MCF 10A (cell line): ENCODE measurements around the gene MARCHF5. TPM values are rescaled to one million over a fixed set of nuclear protein-coding genes. Genes with fewer than 3 reads are reported as not detected.

ENCODE experiments used
- BruUV-seq: library from RNA; stranded (reverse); fragments of 400-500 nt; replicated peaks from 2 replicates; lab custom pipeline; 2021; lab: Mats Ljungman, UMichigan
- CTCF ChIA-PET: fragments of 300-600 bp; sonication (Branson Sonifier 250); formaldehyde crosslinking; extraction: SDS; loops from one replicate; lab custom pipeline; 2021; ENCODE audit warnings: antibody characterized with exemption, inconsistent platforms; lab: Yijun Ruan, JAX
- POLR2A ChIA-PET: fragments of 300-600, 350-650 bp; sonication (Branson Sonifier 250); formaldehyde crosslinking; extraction: SDS; loops from one replicate; lab custom pipeline; 2020; ENCODE audit warnings: antibody characterized with exemption, inconsistent platforms; lab: Yijun Ruan, JAX
- DNase-seq: peaks from one replicate; pipeline ENCODE4 v3.0.0-alpha.2; 2018; ENCODE audit not compliant: unreplicated experiment
- H3K27ac Mint-ChIP-seq: one replicate; pipeline ENCODE4 v1.8.0; 2022; ENCODE audit warnings: mild to moderate bottlenecking, low read depth, mixed read lengths; ENCODE audit not compliant: unreplicated experiment
- H3K27me3 Mint-ChIP-seq: one replicate; pipeline ENCODE4 v1.8.0; 2022; ENCODE audit warnings: mixed read lengths; ENCODE audit not compliant: insufficient read depth, unreplicated experiment
- H3K36me3 Mint-ChIP-seq: one replicate; pipeline ENCODE4 v1.8.0; 2022; ENCODE audit warnings: mild to moderate bottlenecking, moderate library complexity, mixed read lengths; ENCODE audit not compliant: insufficient read depth, unreplicated experiment
- H3K4me1 Mint-ChIP-seq: one replicate; pipeline ENCODE4 v1.8.0; 2022; ENCODE audit warnings: mixed read lengths; ENCODE audit not compliant: insufficient read depth, unreplicated experiment
- H3K4me3 Mint-ChIP-seq: one replicate; pipeline ENCODE4 v1.8.0; 2022; ENCODE audit warnings: mild to moderate bottlenecking, moderate library complexity, mixed read lengths; ENCODE audit not compliant: unreplicated experiment
- H3K9me3 Mint-ChIP-seq: one replicate; pipeline ENCODE4 v1.8.0; 2022; ENCODE audit warnings: mixed read lengths; ENCODE audit not compliant: unreplicated experiment
- CTCF ChIP-seq: fragments of 200-600 bp; IDR thresholded peaks from one replicate; pipeline ENCODE4 v1.8.0; 2022; ENCODE audit warnings: antibody characterized with exemption, mild to moderate bottlenecking; ENCODE audit not compliant: unreplicated experiment
- intact Hi-C: fragments of 100-400 bp; cut with micrococcal nuclease; formaldehyde crosslinking; loops from 2 replicates; pipeline ENCODE4 v1.14.1; 2022
- total RNA-seq: library from RNA; stranded (reverse); gene quantifications from 2 replicates; pipeline ENCODE4 v1.2.3, GENCODE V29; 2022

Gene MARCHF5
- total RNA-seq, 1 experiment from 2014 or later: 52.1 TPM

GRCh38 chr10:92242910-92243671 lies 47.9 kb upstream of the MARCHF5 start:
- Mint-ChIP-seq H3K4me3 (peak overlapping the region; percentile 74), H3K27ac (peak overlapping the region; percentile 86), H3K36me3 (peaks cover 2% of the 10 kb centered on the region), H3K27me3 (no peaks in the 10 kb centered on the region), H3K9me3 (no peaks in the 10 kb centered on the region), H3K4me1 (peaks cover 24% of the 10 kb centered on the region)
- ChIA-PET CTCF (interaction anchor here (0.6 to 1.1 kb wide), 6 partner anchors 12 to 157 kb away, joined by 3 to 4 read pairs (median 3); partner anchors contain the start of genes CPEB3 and MARCHF5), POLR2A (interaction anchor here (0.7 to 11.1 kb wide), 11 partner anchors 11 to 338 kb away, joined by 3 to 371 read pairs (median 6); partner anchors contain the start of genes CPEB3 and MARCHF5)
- TF ChIP-seq CTCF: no peak
- intact Hi-C loops: no loop called here
- BruUV-seq: no TSS peak
- peak; percentile 57 for DNase-seq

GRCh38 chr10:92244796-92245195 lies 46.2 kb upstream of the MARCHF5 start:
- no TSS peak for BruUV-seq
- DNase-seq: no peak
- intact Hi-C loops: no loop called here

GRCh38 chr10:92248566-92248965 lies 42.4 kb upstream of the MARCHF5 start:
- no peak for TF ChIP-seq CTCF
- no peak overlapping the region for H3K4me3 Mint-ChIP-seq
- intact Hi-C loops: no loop called here
- peaks cover 2% of the 10 kb centered on the region for H3K4me1 Mint-ChIP-seq
- H3K9me3 Mint-ChIP-seq: no peaks in the 10 kb centered on the region
- no peaks in the 10 kb centered on the region for H3K36me3 Mint-ChIP-seq
- ChIA-PET CTCF (no interaction called here), POLR2A (interaction anchor here (2.2 kb wide), 1 partner anchor 42 kb away, joined by 12 read pairs; the partner anchor contains the start of genes CPEB3 and MARCHF5)
- no peak overlapping the region for H3K27ac Mint-ChIP-seq
- no peaks in the 10 kb centered on the region for H3K27me3 Mint-ChIP-seq
- BruUV-seq: no TSS peak
- DNase-seq: no peak

More at GRCh38 chr10:92244796-92245195, 46.2 kb upstream of the MARCHF5 start:
- Mint-ChIP-seq H3K4me1 (peaks cover 12% of the 10 kb centered on the region), H3K9me3 (no peaks in the 10 kb centered on the region), H3K27ac (no peak overlapping the region), H3K4me3 (no peak overlapping the region), H3K36me3 (no peaks in the 10 kb centered on the region), H3K27me3 (no peaks in the 10 kb centered on the region)
- ChIA-PET POLR2A (interaction anchor here (1.7 to 11.1 kb wide), 2 partner anchors 10 to 47 kb away, joined by 16 to 371 read pairs; partner anchors contain the start of genes CPEB3 and MARCHF5), CTCF (interaction anchor here (0.9 to 1.3 kb wide), 2 partner anchors 12 to 45 kb away, joined by 3 read pairs; no protein-coding TSS in a partner anchor)
- no peak for TF ChIP-seq CTCF

- H3K4me3 Mint-ChIP-seq: no peak overlapping the region
These were observed 27.6 kb upstream of the MARCHF5 start for GRCh38 chr10:92263396-92263795.

More at GRCh38 chr10:92263396-92263795, 27.6 kb upstream of the MARCHF5 start:
- no peaks in the 10 kb centered on the region for H3K27me3 Mint-ChIP-seq
- no peaks in the 10 kb centered on the region for H3K9me3 Mint-ChIP-seq
- POLR2A ChIA-PET: no interaction called here
- TF ChIP-seq CTCF: no peak
- peaks cover 4% of the 10 kb centered on the region for H3K36me3 Mint-ChIP-seq
- H3K4me1 Mint-ChIP-seq: no peaks in the 10 kb centered on the region
- CTCF ChIA-PET: interaction anchor here (1.0 kb wide), 1 partner anchor 59 kb away, joined by 3 read pairs; no protein-coding TSS in a partner anchor
- intact Hi-C loops: no loop called here
- H3K27ac Mint-ChIP-seq: no peak overlapping the region
- BruUV-seq: no TSS peak
- no peak for DNase-seq
